SK-N-MC (cell line): Measurements from ENCODE around the gene OR6B2.
"Not testable (repeated sequence)": the region's sequence is repeated elsewhere in the genome, so short reads cannot be mapped to it uniquely, and the experiment has no call there.

Experiments used
- DNase-seq: peaks from one replicate; pipeline ENCODE4 v3.0.0-alpha.2; 2011; ENCODE audit warnings: low read depth, low spot score
- H3K27ac ChIP-seq: fragments of 200-600 bp; sonication (generic); 2 replicates; pipeline ENCODE4 v1.5.1; 2016; ENCODE audit warnings: mixed run types
- H3K36me3 ChIP-seq: fragments of 200-600 bp; sonication (generic); 2 replicates; pipeline ENCODE4 v1.6.1; 2017; ENCODE audit warnings: antibody characterized with exemption, low read length, mixed read lengths; ENCODE audit not compliant: insufficient read depth
- H3K4me3 ChIP-seq: fragments of 200-600 bp; sonication (generic); 2 replicates; pipeline ENCODE4 v1.5.1; 2016
- H3K9ac ChIP-seq: fragments of 200-600 bp; sonication (generic); 2 replicates; pipeline ENCODE4 v1.8.0; 2017; ENCODE audit warnings: mixed run types, mixed read lengths; ENCODE audit not compliant: insufficient read length
- H3K9me3 ChIP-seq: fragments of 200-600 bp; sonication (generic); 2 replicates; pipeline ENCODE4 v1.6.1; 2017; ENCODE audit warnings: low read depth, mild to moderate bottlenecking, antibody characterized with exemption, low read length, moderate library complexity, mixed read lengths
- EZH2 ChIP-seq: fragments of 200-600 bp; sonication (generic); IDR thresholded peaks from one replicate; pipeline ENCODE4 v1.6.1; 2017; ENCODE audit warnings: antibody characterized with exemption
- FOXP2 ChIP-seq: optimal IDR thresholded peaks from 2 replicates; pipeline ENCODE3; 2011; ENCODE audit warnings: mild to moderate bottlenecking, moderate library complexity; ENCODE audit not compliant: insufficient read depth; ENCODE audit errors: extremely low read length, control extremely low read depth
- POLR2AphosphoS5 ChIP-seq: IDR thresholded peaks from 2 replicates; pipeline ENCODE4 v1.6.1; 2012; ENCODE audit warnings: mild to moderate bottlenecking, low read depth, low read length, borderline replicate concordance

Gene OR6B2

DNA sequence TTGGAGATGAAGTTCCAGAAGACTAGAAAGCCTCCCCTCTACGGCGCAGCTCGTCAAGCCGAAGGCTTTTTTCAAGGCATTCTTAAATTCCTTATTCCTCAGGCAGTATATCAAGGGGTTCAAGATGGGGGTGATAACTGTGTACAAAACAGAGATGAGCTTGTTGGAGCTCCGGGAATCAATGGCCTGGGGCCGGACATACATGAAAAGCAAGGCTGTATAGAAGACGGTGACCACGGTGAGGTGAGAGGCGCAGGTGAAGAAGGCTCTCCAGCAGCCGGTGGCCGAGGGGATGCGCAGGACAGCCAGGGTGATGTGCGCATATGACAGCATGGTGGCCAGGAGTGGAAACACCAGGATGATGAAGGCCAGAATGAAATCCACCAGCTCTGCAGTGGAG, 14.9 kb upstream of the OR6B2 start:
- DNase-seq = no peak
- Histone ChIP-seq H3K9me3 (no peaks in the 10 kb centered on the region), H3K27ac (no peak overlapping the region), H3K4me3 (no peak overlapping the region), H3K36me3 (no peaks in the 10 kb centered on the region), H3K9ac (no peak overlapping the region)
- no peak for TF ChIP-seq EZH2
- TF ChIP-seq POLR2AphosphoS5 = no peak
- no peak for TF ChIP-seq FOXP2

DNA sequence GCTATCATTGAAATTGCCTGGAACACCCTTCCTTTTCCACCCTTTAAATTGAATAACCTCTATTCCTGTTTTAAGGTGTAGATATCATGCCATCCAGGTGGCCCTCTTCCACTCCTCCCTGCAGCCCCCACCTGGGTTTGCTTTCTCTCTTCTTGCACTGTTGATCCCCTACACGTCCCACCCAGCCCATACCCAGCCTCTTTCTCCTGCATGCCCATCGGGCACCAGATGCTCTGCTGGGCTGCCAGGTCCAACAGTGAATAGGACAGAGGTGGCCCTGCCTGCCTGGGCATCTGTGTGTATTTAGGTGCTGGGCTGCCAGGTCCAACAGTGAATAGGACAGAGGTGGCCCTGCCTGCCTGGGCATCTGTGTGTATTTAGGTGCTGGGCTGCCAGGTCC, 13.9 kb upstream of the OR6B2 start:
- H3K9me3 ChIP-seq, H3K36me3 ChIP-seq, DNase-seq, H3K9ac ChIP-seq, H3K4me3 ChIP-seq, H3K27ac ChIP-seq: not testable (repeated sequence)

DNA sequence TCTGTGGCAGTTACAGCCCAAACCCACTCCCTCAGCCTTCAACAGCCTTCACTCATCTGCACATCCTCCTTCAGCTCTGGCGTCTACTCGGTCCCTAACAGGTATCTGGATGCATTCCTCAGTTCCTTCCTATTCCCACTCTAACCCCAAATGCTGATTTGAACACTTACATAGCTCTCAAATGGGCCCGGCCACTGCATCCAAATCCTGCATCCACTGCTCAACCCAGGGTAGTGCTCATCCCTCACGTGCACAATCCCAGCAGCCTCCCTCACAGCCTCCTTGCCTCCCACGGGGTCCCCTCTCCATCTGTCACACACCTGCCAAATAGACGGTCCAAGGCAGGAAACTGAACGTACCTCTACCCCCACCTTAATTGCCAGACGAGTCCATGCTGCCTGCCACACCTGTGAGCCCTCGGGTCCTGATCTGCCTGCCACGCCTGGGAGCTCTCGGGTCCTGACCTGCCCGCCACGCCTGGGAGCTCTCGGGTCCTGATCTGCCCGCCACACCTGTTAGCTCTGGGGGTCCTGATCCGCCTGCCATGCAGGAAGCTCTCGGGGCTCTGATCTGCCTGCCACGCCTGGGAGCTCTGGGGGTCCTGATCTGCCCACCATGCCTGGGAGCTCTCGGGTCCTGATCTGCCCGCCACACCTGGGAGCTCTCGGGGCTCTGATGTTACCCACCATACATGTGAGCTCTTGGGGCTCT, 13.2 kb upstream of the OR6B2 start:
- no peak for DNase-seq
- Histone ChIP-seq H3K9ac (no peak overlapping the region), H3K4me3 (no peak overlapping the region), H3K9me3 (no peaks in the 10 kb centered on the region), H3K27ac (no peak overlapping the region), H3K36me3 (no peaks in the 10 kb centered on the region)
- TF ChIP-seq FOXP2 (no peak), POLR2AphosphoS5 (no peak), EZH2 (no peak)

- no peaks in the 10 kb centered on the region for H3K36me3 ChIP-seq
- DNase-seq = no peak
- no peak overlapping the region for H3K27ac ChIP-seq
- H3K4me3 ChIP-seq = no peak overlapping the region
- TF ChIP-seq EZH2 (no peak), FOXP2 (no peak), POLR2AphosphoS5 (no peak)
- H3K9ac ChIP-seq = no peak overlapping the region
- H3K9me3 ChIP-seq = no peaks in the 10 kb centered on the region
Measured at GRCh38 chr2:240042740-240043139, 12.5 kb upstream of the OR6B2 start.

GRCh38 chr2:240041363-240041762, 11.1 kb upstream of the OR6B2 start:
- H3K27ac ChIP-seq = no peak overlapping the region
- no peak overlapping the region for H3K4me3 ChIP-seq
- H3K9me3 ChIP-seq = no peaks in the 10 kb centered on the region
- H3K36me3 ChIP-seq = no peaks in the 10 kb centered on the region
- no peak for TF ChIP-seq FOXP2
- no peak for TF ChIP-seq POLR2AphosphoS5
- no peak for TF ChIP-seq EZH2
- no peak overlapping the region for H3K9ac ChIP-seq
- DNase-seq = no peak

DNA sequence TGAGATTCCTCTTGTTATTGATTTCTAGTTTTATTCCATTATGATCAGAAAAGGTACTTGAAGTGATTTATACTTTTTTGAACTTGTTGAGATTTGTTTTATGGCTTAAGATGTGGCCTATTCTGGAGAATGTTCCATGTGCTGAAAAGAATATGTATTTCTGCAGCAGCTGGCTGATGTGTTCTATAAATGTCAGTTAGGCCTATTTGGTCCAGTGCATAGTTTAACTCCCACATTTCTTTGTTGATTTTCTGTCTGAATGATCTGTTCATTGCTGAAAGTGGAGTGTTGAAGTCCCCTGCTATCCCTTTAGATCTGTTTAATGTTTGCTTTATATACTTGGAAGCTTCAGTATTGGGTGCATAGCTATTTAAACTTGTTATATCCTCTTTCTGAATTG, 7.1 kb upstream of the OR6B2 start:
- H3K4me3 ChIP-seq = no peak overlapping the region
- H3K9me3 ChIP-seq = no peaks in the 10 kb centered on the region
- TF ChIP-seq EZH2 (no peak), FOXP2 (no peak), POLR2AphosphoS5 (no peak)
- DNase-seq = no peak
- no peaks in the 10 kb centered on the region for H3K36me3 ChIP-seq
- no peak overlapping the region for H3K27ac ChIP-seq
- H3K9ac ChIP-seq = no peak overlapping the region

DNA sequence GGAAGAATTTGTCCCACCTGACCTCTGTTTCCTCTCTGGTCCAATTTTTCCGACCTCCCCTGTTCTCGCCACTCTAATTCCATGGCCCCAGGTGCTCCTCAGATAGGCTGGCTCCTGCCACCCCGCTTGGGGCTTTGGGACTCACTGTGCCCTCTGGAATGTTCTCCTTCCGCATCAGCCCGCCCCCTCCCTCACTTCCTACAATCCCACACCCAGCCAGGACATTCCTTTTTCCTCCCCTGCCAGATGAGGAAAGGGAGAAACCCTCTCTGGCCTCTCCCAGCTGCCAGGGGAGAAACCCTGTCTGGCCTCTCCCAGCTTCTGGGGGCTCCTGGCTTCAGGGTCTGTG, 3.1 kb upstream of the OR6B2 start:
- no peaks in the 10 kb centered on the region for H3K36me3 ChIP-seq
- H3K9me3 ChIP-seq = no peaks in the 10 kb centered on the region
- H3K4me3 ChIP-seq = no peak overlapping the region
- TF ChIP-seq EZH2 (no peak), FOXP2 (no peak), POLR2AphosphoS5 (no peak)
- no peak for DNase-seq
- no peak overlapping the region for H3K27ac ChIP-seq
- no peak overlapping the region for H3K9ac ChIP-seq

DNA sequence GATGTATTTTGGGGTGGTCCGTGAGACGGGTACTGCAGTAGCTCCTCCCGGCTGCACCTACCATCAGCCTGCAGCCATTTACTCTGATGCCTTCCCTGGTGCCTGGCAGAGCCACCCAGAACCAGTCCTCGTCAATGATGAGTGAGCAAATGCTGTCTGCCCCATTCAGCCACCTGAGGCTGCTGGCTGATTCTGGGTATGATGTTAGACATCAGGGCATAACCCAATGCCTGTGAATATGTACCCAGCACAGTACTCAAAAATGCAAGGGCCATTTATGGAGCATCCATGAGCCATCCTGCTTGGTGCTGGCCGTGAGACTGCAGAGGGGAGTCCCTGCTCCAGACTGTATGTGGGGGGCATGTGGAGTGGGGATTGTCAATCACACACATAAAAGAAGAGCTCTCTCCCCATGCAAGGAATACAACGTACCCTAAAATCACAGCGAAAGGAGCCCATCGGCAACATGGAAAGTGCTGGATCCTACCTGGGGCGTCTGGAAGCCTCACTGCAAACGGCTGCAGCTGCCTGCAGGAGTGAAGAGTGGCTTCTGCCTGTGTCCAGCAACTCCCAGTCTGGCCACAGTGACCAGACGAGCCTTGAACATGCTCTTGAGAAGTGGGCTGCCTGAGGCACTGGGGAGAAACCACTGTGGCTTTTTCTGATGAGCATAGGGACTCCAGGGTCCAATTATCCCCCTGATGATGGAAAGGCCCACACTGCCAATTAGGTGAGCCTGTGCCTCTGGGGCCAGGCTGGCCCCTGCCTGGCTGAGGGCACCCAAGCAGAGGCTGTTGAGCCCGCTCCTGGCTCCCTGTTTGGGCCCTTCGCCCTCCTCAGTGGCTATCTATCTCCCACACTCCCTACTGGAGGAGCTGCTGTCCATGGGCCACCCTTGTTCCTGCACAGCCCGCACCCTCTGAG, 2.4 kb upstream of the OR6B2 start:
- Histone ChIP-seq H3K36me3 (no peaks in the 10 kb centered on the region), H3K9ac (no peak overlapping the region), H3K9me3 (no peaks in the 10 kb centered on the region), H3K27ac (no peak overlapping the region), H3K4me3 (no peak overlapping the region)
- DNase-seq = no peak
- TF ChIP-seq POLR2AphosphoS5 (no peak), FOXP2 (no peak), EZH2 (no peak)

GRCh38 chr2:240024766-240025165, 5.5 kb downstream of the OR6B2 start:
- H3K9me3 ChIP-seq = no peaks in the 10 kb centered on the region
- TF ChIP-seq POLR2AphosphoS5 (no peak), EZH2 (no peak), FOXP2 (no peak)
- DNase-seq = no peak
- H3K9ac ChIP-seq = peak overlapping the region; percentile 84
- H3K27ac ChIP-seq = no peak overlapping the region
- H3K36me3 ChIP-seq = peaks cover 18% of the 10 kb centered on the region
- peak overlapping the region; percentile 91 for H3K4me3 ChIP-seq
